ENCODE results near the gene PLA2G4A.

Gene PLA2G4A

DNA sequence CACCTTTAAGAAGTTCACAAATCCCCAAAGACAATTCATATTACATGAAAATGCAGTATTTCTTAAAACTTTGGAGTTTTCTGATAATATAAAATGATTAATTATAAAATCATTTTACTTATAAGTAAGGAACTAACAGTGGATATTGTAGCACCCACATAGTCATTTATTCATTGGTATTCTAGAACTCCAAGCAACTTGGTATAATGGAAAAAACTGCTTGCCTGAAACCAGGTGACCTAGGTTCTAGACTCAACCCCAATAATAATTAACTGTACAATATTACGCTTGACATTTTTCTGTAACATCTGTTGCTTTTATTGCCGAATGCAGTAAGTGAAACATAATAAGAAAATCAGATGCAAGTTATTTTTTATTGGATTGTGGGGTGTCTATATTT lies 2.4 kb downstream of the PLA2G4A start:
- no peak for DNase-seq (ENCODE audit: low read depth in 3 of 3, low spot score in 1 of 3)

DNA sequence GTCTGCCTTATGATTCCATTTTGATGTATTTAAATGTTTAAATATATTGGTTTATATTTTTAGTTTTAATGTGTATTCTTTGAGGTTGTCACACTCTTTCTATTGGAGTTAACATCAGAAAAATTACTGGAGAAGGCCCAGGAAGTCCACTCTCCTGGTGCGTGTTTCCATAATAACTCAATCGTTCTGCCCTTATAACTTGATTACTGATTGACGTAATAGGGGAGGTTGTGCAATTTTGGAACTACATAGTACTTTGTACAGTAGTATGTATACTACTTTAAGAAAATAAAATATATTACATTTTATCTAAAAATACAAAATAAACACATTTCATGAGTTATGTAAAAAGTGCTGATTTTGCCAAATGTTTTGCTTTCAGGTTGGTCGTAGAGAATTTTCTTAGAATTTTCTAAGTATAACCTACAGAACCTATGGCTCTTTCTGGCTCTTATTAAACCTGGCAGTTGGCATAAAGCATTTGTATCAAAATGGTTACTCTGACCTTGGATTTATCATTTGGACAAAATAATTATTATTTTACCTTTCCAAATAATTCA lies 5.7 kb downstream of the PLA2G4A start:
- DNase-seq (ENCODE audit: low read depth in 3 of 3, low spot score in 1 of 3): no peak

- no peak for DNase-seq (ENCODE audit: low read depth in 3 of 3, low spot score in 1 of 3)
These were observed 6.7 kb downstream of the PLA2G4A start for GRCh38 chr1:186835448-186835847.

GRCh38 chr1:186837806-186838205 lies 9.1 kb downstream of the PLA2G4A start:
- no peak for DNase-seq (ENCODE audit: low read depth in 3 of 3, low spot score in 1 of 3)

- DNase-seq (ENCODE audit: low read depth in 3 of 3, low spot score in 1 of 3): no peak
These were observed 9.8 kb downstream of the PLA2G4A start for GRCh38 chr1:186838380-186839040.

- DNase-seq (ENCODE audit: low read depth in 3 of 3, low spot score in 1 of 3): no peak
These were observed 10.3 kb downstream of the PLA2G4A start for GRCh38 chr1:186839041-186839400.

DNA sequence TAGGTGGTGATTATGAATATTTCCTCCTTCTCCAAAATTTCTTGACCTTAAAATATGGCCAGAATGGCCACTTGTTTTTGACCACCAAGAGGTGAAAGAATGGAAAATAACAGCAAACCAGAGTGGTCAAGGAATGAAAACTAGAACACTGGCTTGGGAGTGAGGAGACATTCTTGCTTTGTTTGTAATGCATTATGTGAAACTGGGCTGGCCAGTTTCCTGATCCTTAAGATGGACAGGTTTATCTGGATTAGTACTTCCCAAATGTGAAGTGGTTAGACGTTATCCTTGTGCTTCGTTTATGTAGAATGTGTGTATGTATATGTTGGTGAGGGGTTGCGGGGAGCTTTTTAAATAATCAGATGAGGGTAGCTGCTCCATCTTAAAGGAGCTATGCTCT lies 12.8 kb downstream of the PLA2G4A start:
- no peak for DNase-seq (ENCODE audit: low read depth in 3 of 3, low spot score in 1 of 3)

DNA sequence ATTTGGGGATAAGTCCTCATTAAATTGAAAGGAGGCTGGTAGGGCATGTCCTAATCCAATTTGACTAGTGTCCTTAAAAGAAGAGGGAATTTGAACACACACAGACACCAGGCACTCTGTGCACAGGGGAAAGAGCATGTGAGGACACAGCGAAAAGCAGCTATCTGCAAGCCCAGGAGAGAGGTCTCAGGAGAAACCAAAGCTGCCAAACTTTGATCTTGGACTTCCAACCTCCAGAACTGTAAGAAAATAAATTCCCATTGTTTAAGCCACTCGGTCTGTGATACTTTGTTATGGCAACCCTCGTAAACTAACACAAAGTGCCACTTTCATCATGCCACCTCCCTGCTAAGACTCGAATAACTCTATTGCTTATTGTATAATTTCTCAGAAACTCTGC lies 13.8 kb downstream of the PLA2G4A start:
- no peak for DNase-seq (ENCODE audit: low read depth in 3 of 3, low spot score in 1 of 3)

GRCh38 chr1:186843226-186843625 lies 14.5 kb downstream of the PLA2G4A start:
- no peak for DNase-seq (ENCODE audit: low read depth in 3 of 3, low spot score in 1 of 3)

- no peak for DNase-seq (ENCODE audit: low read depth in 3 of 3, low spot score in 1 of 3)
These were observed 15.2 kb downstream of the PLA2G4A start for GRCh38 chr1:186843931-186844330.

GRCh38 chr1:186845576-186846210 lies 16.9 kb downstream of the PLA2G4A start:
- DNase-seq (ENCODE audit: low read depth in 3 of 3, low spot score in 1 of 3): no peak

DNA sequence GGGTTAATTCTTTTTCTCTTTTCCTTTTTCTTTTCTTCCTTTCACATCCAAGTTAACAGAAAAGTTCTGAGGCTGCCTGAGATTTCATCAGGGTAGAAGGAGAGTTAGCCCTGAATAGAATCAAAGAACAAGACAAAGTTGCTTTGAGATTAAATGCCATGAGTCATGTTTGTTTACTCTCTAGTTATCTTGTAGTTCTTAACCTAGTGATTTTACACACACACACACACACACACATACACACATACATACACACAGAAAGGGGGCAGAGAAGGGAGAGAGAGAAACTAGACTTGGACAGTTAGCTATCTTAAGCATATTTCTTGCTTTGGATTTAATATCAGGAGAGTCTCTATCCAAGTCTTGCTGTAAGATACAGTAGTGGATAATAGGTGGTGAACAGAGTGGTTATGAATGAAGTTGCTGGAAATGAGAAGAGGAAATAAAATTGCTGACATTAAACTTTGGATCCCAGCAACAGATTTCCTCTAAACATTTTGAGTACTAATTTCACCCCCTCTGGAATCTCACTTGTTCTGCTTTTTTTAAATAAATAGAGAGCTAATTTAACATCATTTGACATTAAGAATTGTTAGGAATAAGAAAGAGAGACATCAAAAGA lies 19.9 kb downstream of the PLA2G4A start:
- DNase-seq (ENCODE audit: low read depth in 3 of 3, low spot score in 1 of 3): no peak

GRCh38 chr1:186849271-186849671 lies 20.5 kb downstream of the PLA2G4A start:
- no peak for DNase-seq (ENCODE audit: low read depth in 3 of 3, low spot score in 1 of 3)

DNA sequence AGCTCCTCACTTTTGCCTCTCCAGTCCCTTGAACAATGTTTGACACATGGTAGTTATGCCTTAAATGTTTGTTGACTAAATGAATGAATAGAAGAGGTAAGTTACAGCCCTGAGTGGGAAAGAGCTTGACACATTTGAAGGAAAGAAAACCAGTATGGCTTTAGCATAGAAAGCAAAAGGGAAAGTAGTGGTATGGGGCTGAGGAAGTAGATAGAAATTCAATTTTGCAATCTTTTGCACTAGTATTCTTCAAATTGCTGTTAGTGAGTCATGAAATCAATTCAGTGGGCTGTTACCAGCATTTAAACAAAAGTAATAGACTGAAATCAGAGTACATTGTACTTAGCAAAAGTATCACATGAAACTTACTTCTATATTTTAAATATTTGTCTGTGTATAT lies 21.1 kb downstream of the PLA2G4A start:
- DNase-seq (ENCODE audit: low read depth in 3 of 3, low spot score in 1 of 3): no peak

DNA sequence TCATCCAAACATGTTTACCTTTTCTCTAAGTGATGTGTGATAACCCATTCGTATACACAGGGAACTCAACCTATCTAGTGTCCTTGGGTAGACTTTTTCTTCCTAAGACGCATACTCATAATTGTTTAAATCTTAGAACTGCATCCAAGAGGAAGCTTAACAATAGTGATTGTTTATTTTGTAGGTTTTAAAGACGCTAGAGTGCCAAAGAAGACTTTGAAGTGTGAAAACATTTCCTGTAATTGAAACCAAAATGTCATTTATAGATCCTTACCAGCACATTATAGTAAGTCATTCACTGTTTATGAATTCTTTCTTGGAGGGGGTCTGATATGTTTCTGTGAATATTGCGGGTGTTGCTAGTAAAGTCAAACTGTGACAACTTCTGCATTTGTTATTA lies 25.4 kb downstream of the PLA2G4A start:
- DNase-seq (ENCODE audit: low read depth in 3 of 3, low spot score in 1 of 3): no peak

- no peak for DNase-seq (ENCODE audit: low read depth in 3 of 3, low spot score in 1 of 3)
These were observed 30.2 kb downstream of the PLA2G4A start for GRCh38 chr1:186858923-186859322.

- DNase-seq (ENCODE audit: low read depth in 3 of 3, low spot score in 1 of 3): no peak
These were observed 31.2 kb downstream of the PLA2G4A start for GRCh38 chr1:186859995-186860394.

DNA sequence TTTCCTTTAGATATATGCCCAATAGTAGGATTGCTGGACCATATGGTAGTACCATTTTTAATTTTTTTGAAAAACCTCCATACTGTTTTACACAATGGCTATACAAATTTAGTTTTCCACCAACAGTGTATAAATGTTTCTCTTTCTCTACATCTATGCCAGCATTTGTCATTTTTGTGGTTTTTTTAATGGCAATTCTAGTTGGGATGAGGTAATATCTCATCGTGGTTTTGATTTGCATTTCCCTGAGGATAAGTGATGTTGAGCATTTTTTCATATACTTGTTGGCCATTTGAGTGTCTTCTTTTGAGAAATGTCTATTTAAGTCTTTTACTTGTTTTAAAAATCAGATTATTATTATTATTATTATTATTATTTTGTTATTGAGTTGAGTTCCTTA lies 35.5 kb downstream of the PLA2G4A start:
- DNase-seq (ENCODE audit: low read depth in 3 of 3, low spot score in 1 of 3): no peak

- no peak for DNase-seq (ENCODE audit: low read depth in 3 of 3, low spot score in 1 of 3)
These were observed 36.5 kb downstream of the PLA2G4A start for GRCh38 chr1:186865253-186865652.

DNA sequence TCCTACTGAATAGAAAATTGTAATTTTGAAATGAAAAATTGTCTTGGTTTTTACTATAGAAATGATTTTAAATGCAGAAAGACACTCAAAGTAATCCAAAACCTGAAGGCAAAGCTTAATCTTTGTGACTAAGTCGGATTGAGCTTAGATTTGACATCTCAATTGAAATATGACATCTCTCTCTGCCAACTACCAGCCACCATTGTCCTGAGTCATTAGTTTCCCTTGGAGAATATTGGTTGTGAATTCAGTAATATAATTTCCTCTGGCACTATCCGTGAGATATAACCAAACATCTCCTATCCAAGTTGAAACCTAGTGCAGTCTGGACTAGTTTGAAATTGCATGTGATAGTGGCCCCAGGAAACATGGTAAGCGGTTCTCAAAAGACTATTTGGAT lies 37.1 kb downstream of the PLA2G4A start:
- no peak for DNase-seq (ENCODE audit: low read depth in 3 of 3, low spot score in 1 of 3)

- DNase-seq (ENCODE audit: low read depth in 3 of 3, low spot score in 1 of 3): no peak
These were observed 40.9 kb downstream of the PLA2G4A start for GRCh38 chr1:186869526-186870228.

GRCh38 chr1:186871784-186872183 lies 43.0 kb downstream of the PLA2G4A start:
- DNase-seq (ENCODE audit: low read depth in 3 of 3, low spot score in 1 of 3): no peak

Data from stimulated activated CD4-positive, alpha-beta T cell treated with anti-CD3 and anti-CD28 coated beads, TNF-alpha, amount 100 ng/mL, for 1 hour (primary cell).